ENCODE measurements around the gene GNG7.
"Not testable (repeated sequence)": the region's sequence is repeated elsewhere in the genome, so short reads cannot be mapped to it uniquely, and the experiment has no call there.

Gene GNG7

DNA sequence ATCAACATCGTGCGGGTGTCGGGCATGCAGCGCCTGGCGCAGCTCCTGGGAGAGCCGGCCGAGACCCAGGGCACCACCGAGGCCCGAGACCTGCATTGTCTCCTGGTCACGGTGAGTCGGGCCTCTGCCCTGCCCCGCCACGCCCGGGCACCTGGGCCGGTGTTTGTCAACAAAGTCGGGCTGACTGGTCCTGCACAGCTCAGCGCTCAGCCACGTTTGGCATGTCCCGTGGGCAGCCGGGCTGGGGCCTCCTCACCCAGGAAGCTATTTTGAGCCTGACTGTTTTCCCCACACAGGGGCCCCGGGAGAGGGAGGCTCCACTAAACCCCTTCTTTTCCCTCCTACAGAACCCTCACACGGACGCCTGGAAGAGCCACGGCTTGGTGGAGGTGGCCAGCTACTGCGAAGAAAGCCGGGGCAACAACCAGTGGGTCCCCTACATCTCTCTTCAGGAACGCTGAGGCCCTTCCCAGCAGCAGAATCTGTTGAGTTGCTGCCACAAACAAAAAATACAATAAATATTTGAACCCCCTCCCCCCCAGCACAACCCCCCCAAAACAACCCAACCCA lies 225.3 kb downstream of the GNG7 start:
- in situ Hi-C loops (cut with HindIII; ENCODE audit: low sequenced_read_pairs) = no loop called here
- H3K4me3 ChIP-seq (ENCODE audit: low read depth, low read length) = peak overlapping the region; percentile 99
- DNase-seq (ENCODE audit: low read depth) = no peak
- TF ChIP-seq, protein P1, sequence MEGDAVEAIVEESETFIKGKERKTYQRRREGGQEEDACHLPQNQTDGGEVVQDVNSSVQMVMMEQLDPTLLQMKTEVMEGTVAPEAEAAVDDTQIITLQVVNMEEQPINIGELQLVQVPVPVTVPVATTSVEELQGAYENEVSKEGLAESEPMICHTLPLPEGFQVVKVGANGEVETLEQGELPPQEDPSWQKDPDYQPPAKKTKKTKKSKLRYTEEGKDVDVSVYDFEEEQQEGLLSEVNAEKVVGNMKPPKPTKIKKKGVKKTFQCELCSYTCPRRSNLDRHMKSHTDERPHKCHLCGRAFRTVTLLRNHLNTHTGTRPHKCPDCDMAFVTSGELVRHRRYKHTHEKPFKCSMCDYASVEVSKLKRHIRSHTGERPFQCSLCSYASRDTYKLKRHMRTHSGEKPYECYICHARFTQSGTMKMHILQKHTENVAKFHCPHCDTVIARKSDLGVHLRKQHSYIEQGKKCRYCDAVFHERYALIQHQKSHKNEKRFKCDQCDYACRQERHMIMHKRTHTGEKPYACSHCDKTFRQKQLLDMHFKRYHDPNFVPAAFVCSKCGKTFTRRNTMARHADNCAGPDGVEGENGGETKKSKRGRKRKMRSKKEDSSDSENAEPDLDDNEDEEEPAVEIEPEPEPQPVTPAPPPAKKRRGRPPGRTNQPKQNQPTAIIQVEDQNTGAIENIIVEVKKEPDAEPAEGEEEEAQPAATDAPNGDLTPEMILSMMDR (IDR thresholded peaks at IDR 0.05; ENCODE audit: low read depth, low read length, missing control alignments) = no peak

DNA sequence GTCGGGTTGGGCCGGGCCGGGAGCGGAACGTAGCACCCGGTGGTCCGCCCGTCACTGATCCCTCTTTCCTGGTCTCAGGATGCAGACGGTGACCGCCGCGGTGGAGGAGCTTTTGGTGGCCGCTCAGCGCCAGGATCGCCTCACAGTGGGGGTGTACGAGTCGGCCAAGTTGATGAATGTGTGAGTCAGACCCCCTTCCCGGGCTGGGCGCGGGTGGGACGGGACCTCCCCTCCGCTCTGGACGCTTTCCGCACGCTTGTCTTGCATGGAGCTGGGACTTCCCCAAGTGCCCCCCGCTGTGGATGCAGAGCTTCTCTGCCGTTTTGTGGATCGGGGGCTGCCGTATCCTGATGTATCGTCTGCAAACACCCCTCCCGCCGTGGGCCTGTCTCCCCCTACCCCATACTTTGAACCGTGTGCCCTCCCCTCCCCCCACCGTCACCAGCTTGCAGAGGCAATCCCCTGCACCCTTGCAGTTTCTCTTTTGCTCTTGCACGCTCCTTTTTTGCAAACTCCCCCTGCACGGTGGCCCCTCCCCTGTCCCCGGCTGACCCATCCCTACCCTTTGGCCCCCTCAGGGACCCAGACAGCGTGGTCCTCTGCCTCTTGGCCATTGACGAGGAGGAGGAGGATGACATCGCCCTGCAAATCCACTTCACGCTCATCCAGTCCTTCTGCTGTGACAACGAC lies 225.9 kb downstream of the GNG7 start:
- DNase-seq (ENCODE audit: low read depth) = no peak

DNA sequence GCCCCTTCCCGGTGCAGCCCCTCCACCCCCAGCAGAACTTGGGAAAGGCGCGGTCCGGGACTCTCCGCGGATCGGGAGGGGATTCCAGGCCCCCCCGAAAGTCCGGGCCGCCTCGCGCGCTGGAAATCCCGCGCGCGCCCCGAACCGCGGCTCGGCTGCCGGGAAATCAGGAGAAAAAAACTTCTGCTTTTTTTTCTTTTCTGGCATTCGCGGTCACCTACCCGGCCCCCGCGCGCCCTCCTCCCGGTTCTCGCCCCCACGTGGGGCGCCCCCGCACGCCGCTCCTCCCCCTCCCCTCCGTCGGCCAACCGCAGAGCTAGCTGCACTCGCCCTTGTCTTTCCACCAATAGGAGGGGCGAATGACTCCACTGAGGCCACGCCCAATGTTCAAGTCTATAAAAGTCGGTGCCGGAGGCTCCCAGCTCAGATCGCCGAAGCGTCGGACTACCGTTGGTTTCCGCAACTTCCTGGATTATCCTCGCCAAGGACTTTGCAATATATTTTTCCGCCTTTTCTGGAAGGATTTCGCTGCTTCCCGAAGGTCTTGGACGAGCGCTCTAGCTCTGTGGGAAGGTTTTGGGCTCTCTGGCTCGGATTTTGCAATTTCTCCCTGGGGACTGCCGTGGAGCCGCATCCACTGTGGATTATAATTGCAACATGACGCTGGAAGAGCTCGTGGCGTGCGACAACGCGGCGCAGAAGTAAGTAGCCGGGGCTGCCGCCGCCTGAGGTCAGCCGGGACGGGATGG lies 226.6 kb downstream of the GNG7 start, which contains the start of gene GADD45B:
Gene GADD45B, plus strand, starts transcription at position 426 of the 749 bp plus-strand sequence. Its CDS starts 232 bp downstream, at position 658.
- TF ChIP-seq, protein P1 (IDR thresholded peaks at IDR 0.05; ENCODE audit: low read depth, low read length, missing control alignments) = no peak
- DNase-seq (ENCODE audit: low read depth) = peak; percentile 95
- peak within 1 kb of the TSS; percentile 99 for H3K4me3 ChIP-seq (ENCODE audit: low read depth, low read length)
- in situ Hi-C loops (cut with HindIII; ENCODE audit: low sequenced_read_pairs) = no loop called here

More for the DNA sequence above, 225.9 kb downstream of the GNG7 start:
- TF ChIP-seq, protein P1 (IDR thresholded peaks at IDR 0.05; ENCODE audit: low read depth, low read length, missing control alignments) = no peak
- H3K4me3 ChIP-seq (ENCODE audit: low read depth, low read length) = peak overlapping the region; percentile 99
- in situ Hi-C loops (cut with HindIII; ENCODE audit: low sequenced_read_pairs) = no loop called here

DNA sequence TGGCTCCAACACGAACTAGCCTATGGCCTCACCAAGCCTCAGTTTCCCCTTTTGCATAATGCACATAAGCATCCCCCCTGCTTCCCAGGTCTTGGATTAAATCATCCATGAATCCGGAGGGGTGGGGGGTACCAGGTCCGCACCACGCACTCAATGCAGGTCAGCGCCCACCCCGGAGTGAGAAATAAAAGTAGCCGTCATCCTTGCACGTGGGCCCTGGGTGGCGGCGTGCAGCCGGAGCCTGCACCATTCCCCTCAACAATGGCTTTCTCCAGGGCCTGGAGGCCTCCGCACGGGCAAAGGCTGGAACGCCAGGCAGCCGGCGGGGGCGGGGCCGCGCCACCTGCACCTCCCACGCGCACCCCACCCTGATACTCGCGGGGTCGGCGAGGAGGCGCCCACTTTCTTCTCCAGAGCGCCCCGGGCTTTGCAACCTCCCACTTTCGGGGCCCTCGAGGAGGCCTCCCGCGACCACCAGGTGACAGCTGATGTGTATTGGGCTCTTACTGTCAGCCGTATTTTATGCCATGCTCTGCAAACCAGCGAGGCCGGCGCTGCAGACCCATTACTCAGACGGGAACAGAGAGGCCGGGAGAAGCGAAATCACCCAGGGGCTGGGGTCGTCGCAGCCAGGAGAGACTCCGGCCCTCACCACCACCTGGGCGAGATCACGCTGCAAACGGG lies 227.3 kb downstream of the GNG7 start:
- TF ChIP-seq, protein P1 (IDR thresholded peaks at IDR 0.05; ENCODE audit: low read depth, low read length, missing control alignments) = no peak
- in situ Hi-C loops (cut with HindIII; ENCODE audit: low sequenced_read_pairs) = no loop called here
- peak overlapping the region; percentile 99 for H3K4me3 ChIP-seq (ENCODE audit: low read depth, low read length)
- DNase-seq (ENCODE audit: low read depth) = no peak

DNA sequence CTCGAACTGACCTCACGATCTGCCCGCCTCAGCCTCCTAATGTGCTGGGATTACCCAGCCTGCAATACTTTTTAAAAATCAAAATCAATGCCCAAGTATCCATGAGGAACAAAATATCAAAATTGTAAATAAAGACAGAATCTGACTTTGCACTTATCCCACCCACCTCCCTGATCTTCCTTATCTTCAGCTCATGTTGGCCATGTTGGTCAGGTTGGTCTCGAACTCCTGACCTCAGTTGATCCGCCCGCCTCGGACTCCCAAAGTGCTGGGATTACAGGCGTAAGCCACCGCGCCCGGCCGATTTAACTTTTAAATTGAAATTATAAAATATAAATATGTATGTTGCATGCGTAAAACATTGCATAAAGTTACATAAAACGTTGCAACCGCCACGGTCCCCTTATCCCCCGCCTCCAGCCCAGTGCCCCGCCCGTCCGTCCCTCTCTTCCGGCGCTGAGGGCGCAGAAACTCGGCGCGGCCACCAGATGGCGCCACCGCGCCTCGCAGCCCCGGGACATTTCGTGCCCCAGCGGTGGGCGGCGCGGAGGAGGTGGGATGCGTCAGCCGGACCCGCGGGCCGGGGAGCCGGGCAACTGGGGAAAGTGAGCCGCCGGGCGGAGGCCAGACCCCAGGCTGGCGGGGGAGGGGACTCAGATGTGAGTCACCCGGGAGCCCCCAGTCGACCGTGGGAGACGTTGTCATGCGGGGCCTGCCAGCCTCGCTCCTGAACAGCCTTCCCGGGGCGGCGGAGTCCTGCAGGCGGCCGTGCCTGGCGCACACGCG lies 228.1 kb downstream of the GNG7 start:
- in situ Hi-C loops (cut with HindIII; ENCODE audit: low sequenced_read_pairs) = no loop called here
- TF ChIP-seq, protein P1 (IDR thresholded peaks at IDR 0.05; ENCODE audit: low read depth, low read length, missing control alignments) = peak; percentile 82
- peak overlapping the region; percentile 99 for H3K4me3 ChIP-seq (ENCODE audit: low read depth, low read length)
- no peak for DNase-seq (ENCODE audit: low read depth)

DNA sequence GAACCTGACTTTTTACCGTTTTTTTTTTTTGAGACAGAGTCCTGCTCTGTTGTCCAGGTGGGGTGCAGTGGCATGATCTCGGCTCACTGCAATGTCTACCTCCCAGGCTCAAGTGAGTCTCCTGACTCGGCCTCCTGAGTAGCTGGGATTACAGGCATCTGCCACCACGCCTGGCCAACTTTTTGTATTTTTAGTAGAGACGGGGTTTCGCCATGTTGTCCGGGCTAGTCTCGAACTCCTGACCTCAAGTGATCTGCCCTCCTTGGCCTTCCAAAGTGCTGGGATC lies 232.6 kb downstream of the GNG7 start:
- in situ Hi-C loops (cut with HindIII; ENCODE audit: low sequenced_read_pairs); H3K4me3 ChIP-seq (ENCODE audit: low read depth, low read length); DNase-seq (ENCODE audit: low read depth): not testable (repeated sequence)
